GM12865 (cell line): ENCODE data around the gene C17orf58.

Experiments used
- DNase-seq: peaks from one replicate; pipeline ENCODE4 v3.0.0; 2010; ENCODE audit warnings: low read depth
- H3K4me3 ChIP-seq: 2 replicates; pipeline ENCODE4 v1.5.1; 2011; ENCODE audit warnings: mild to moderate bottlenecking, low read depth, low read length, control low read depth
- CTCF ChIP-seq: IDR thresholded peaks from 2 replicates; pipeline ENCODE4 v1.5.1; 2011; ENCODE audit warnings: low read length, control low read depth, low read depth, inconsistent platforms; ENCODE audit not compliant: insufficient read depth; ENCODE audit errors: missing control alignments

Gene C17orf58

DNA sequence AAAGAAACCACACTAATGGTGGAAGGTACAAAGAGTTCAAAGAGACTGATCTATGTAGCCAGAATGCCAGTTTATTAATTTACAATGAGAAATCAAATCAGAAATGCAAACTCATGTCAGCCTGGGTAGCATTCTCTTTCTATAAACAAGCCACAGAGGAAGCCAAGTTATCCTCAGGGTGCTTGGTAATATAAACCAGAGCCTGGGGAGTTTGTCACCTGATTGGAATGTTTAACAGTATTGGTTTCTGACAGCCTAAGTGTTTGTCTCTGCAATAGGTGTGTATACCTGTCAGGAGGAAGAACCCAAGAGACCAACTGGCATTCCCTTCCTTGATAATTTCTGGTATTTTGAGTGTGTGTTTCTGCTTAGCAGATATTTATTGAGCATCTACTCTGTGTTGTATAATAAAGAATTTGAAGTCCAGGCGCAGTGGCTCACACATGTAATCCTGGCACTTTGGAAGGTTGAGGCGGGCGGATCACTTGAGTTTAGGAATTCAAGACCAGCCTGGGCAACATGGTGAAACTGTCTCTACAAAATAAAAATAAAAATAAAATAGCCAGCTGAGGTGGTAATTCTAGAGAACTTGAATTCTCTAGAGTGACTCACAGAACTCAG is 3.1 kb upstream of the C17orf58 start:
- no peak overlapping the region for H3K4me3 ChIP-seq
- no peak for DNase-seq
- no peak for TF ChIP-seq CTCF

DNA sequence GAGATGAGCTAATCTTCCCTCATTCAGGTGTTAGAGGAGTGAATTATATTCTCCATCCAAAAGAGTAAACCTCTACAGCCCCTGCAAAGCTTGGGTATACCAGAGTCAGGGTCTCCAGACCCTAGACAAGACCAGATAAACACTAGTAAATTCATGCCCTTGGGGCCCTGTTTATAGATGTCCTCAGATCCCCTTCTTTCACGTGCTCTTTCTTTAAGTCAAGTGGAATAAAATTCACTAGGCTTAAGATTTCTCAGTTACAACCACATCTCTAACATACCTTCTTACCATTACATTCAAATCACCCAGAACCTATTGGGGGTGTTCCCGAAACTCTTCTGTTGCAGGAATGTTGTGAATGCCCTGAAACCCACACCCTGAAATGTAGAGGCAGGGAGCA is 2.2 kb upstream of the C17orf58 start:
- H3K4me3 ChIP-seq, result no peak overlapping the region
- no peak for DNase-seq
- TF ChIP-seq CTCF, result no peak

GRCh38 chr17:67995570-67996263 is 552 bp downstream of the C17orf58 start:
- peak overlapping the region; percentile 51 for H3K4me3 ChIP-seq
- DNase-seq, result no peak
- no peak for TF ChIP-seq CTCF

DNA sequence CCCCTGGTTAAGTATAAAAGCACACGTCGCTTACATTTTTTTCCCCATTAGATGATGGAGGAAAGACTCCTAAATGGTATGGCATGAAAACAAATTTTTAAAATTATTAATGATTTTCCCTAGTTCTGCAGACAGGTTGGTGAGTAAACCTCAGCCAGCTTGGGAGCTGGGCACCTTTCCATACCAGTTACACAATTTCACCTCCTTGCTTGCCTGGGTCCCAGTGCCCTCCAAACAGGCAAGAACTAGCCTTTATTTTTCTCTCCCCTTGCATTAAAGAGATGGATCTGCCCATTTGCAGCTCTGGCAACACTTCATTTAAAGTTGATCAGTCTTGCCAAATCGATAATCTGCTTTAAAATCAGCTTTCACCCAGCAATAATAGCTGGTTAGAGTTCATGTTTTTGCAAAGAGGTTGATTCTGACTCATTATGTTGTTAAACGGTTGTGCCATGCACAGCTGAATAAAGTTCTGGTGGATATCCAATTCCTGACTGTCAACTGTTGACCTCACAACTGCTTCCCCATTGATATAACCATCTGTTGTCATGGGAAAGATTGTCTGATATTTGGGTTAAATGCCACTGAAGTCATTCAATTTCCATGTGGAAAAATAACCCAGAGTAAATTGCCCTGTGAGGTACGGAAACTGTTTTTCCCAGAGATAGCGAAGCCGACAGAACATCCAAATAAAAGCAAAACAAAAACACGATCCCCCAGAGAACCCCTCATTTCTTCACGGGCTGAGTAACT is 1.3 kb downstream of the C17orf58 start:
- DNase-seq, result no peak
- H3K4me3 ChIP-seq, result peak overlapping the region; percentile 79
- no peak for TF ChIP-seq CTCF

DNA sequence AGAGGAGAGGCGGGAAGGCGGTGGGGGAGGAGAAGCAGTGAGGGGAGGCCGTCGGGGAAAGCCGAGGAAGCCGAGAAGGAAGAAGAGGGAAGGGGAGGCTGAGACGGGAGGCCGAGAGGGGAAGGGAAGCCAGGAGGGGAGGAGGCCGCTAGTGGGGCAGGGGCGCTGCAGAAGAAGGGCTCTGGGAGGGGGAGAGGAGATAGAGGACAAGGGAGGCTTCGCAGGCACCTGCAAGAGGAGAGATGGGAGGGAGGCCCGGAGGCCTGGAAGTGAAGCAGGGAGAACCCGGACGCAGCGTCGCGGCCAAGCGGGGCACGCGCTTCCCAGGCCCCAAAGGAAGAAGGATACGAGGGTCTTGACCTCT is 2.3 kb downstream of the C17orf58 start:
- TF ChIP-seq CTCF, result no peak
- peak overlapping the region; percentile 79 for H3K4me3 ChIP-seq
- peak; percentile 40 for DNase-seq

- peak; percentile 93 for DNase-seq
- peak overlapping the region; percentile 79 for H3K4me3 ChIP-seq
- no peak for TF ChIP-seq CTCF
Observed at GRCh38 chr17:67993153-67993997, 2.9 kb downstream of the C17orf58 start.
